T-helper 2 cell treated with Interferon-gamma antibody and Interleukin-4, amounts not matched to agents 5 μg/mL and 100 μg/mL, for 36 hours (primary cell): ENCODE measurements around the gene ELFN1.

Experiments
- DNase-seq: peaks from one replicate; pipeline ENCODE4 v3.0.0; 2021; ENCODE audit warnings: low spot score
- H3K27ac Mint-ChIP-seq: one replicate; pipeline ENCODE4 v1.8.0; 2021; ENCODE audit warnings: mild to moderate bottlenecking, mixed read lengths
- H3K27me3 Mint-ChIP-seq: one replicate; pipeline ENCODE4 v1.8.0; 2021; ENCODE audit warnings: low read depth, mixed read lengths
- H3K36me3 Mint-ChIP-seq: one replicate; pipeline ENCODE4 v1.8.0; 2021; ENCODE audit warnings: low read depth, mixed read lengths
- H3K4me1 Mint-ChIP-seq: one replicate; pipeline ENCODE4 v1.8.0; 2021; ENCODE audit warnings: low read depth, mixed read lengths
- H3K4me3 Mint-ChIP-seq: one replicate; pipeline ENCODE4 v1.8.0; 2022; ENCODE audit warnings: mild to moderate bottlenecking, moderate library complexity, mixed read lengths
- H3K9me3 Mint-ChIP-seq: one replicate; pipeline ENCODE4 v1.8.0; 2021; ENCODE audit warnings: mixed read lengths

ELFN1 gene

DNA sequence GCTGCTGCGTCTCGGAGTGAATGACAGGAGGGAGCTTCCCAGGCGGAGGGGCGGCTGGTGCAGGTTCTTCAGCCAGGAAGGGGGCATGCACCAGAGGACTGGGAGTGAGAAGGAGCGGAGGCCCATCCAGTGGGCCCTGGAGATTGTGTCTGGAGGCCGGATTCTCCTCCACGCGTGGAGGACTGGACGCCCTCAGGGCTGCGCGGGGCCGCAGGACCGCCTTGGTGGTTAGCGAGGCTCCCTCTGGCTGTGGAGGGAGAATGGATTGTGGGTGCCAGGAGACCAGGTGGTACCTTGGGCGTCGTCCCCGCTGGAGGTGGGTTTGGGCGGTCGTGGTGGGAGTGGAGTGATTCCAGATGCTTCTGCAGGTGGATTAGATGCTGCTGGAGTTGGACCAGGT lies 68.9 kb downstream of the ELFN1 start:
- Mint-ChIP-seq H3K4me3 (peak overlapping the region; percentile 44), H3K27ac (peak overlapping the region; percentile 7)

DNA sequence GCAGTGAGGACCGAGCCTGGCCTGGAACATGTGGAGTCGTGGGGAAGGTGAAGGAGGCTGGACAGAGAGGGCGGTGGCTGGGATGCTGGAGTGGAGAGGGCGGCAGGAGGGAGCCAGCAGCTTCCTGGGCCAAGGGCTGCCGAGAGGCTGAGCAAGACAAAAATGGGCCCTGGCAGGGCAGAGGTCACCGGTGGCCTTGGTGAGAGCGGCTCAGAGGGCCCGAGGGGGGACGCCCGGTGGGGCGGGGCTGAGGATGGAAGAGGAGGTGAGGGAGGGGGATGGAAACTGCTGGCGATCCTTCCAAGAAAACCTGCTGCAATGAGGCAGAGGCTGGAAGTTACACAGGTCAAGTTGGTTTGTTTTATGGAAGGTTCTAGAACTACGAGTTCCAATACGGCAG lies 69.5 kb downstream of the ELFN1 start:
- H3K9me3 Mint-ChIP-seq = no peaks in the 10 kb centered on the region
- no peaks in the 10 kb centered on the region for H3K36me3 Mint-ChIP-seq
- peaks cover 20% of the 10 kb centered on the region for H3K4me1 Mint-ChIP-seq
- no peaks in the 10 kb centered on the region for H3K27me3 Mint-ChIP-seq
- no peak overlapping the region for H3K27ac Mint-ChIP-seq
- DNase-seq = no peak
- H3K4me3 Mint-ChIP-seq = no peak overlapping the region

More for the DNA sequence above, 68.9 kb downstream of the ELFN1 start:
- no peaks in the 10 kb centered on the region for H3K9me3 Mint-ChIP-seq
- H3K4me1 Mint-ChIP-seq = peaks cover 20% of the 10 kb centered on the region
- no peak for DNase-seq
- H3K27me3 Mint-ChIP-seq = no peaks in the 10 kb centered on the region
- H3K36me3 Mint-ChIP-seq = no peaks in the 10 kb centered on the region

DNA sequence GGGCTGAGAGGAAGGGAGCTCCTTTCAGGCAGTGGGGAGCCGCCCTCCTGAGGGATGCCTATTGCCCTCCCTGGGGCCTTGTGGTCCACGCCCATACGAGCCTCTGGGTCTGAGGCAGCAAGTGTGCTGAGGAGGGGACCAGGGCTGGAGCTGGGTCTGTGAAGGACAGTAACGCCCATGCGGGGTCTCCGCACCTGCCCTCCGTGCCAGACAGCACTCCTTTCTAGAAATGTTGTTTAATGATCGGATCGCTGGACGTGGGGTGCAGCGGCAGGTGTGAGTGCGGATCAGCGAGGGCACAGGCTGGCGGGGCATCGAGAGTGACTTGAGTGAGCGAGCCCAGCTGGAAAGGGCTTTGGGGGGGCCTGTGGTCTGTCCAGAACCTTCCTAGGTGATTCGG lies 70.1 kb downstream of the ELFN1 start:
- H3K4me3 Mint-ChIP-seq = no peak overlapping the region
- H3K4me1 Mint-ChIP-seq = peaks cover 20% of the 10 kb centered on the region
- no peak for DNase-seq
- no peak overlapping the region for H3K27ac Mint-ChIP-seq
- H3K36me3 Mint-ChIP-seq = no peaks in the 10 kb centered on the region
- H3K27me3 Mint-ChIP-seq = no peaks in the 10 kb centered on the region
- no peaks in the 10 kb centered on the region for H3K9me3 Mint-ChIP-seq

- no peak for DNase-seq
- Mint-ChIP-seq H3K27me3 (no peaks in the 10 kb centered on the region), H3K4me3 (peak overlapping the region; percentile 49), H3K4me1 (peaks cover 20% of the 10 kb centered on the region), H3K27ac (no peak overlapping the region), H3K9me3 (no peaks in the 10 kb centered on the region), H3K36me3 (no peaks in the 10 kb centered on the region)
Observed at GRCh38 chr7:1741246-1741645, 71.2 kb downstream of the ELFN1 start.

DNA sequence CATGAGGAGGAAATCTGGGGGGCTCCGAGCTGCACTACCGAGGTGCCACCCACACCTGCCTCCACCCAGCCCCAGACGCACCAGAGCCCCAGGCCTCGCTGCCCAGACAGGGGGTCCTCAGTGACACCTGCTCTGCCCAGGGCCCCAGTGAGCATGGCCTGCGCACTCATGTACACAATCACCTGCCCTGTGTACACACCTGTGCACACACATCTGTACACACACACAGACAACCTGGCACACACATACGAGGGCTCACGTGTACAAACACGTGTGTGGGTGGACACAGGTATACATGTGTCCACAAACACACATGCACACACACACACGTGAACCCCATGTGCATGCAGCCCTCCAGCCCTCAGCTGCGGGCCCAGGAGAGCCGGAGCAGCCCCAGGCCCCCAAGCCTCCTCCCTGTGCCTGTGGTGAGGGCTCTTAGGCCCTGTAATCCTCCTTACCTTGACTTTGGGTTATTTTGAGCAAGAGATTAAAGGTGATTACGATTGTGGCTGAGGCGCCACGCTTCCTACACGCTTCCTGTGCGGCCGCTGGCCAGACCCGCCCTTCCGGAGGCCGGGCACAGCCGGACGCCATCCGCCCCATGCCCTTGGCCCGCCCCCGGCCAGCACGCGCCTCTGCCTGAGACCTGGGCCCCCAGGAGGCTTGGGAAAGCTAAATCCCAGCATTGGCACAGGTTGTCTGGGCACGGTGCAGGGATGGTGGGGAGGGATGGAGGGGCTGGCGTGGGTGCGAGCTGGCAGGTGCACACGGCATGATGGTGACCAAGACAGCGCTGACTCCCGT lies 71.9 kb downstream of the ELFN1 start:
- H3K36me3 Mint-ChIP-seq = no peaks in the 10 kb centered on the region
- no peaks in the 10 kb centered on the region for H3K9me3 Mint-ChIP-seq
- H3K27me3 Mint-ChIP-seq = no peaks in the 10 kb centered on the region
- no peak overlapping the region for H3K27ac Mint-ChIP-seq
- H3K4me1 Mint-ChIP-seq = peaks cover 20% of the 10 kb centered on the region
- DNase-seq = no peak
- peak overlapping the region; percentile 49 for H3K4me3 Mint-ChIP-seq

DNA sequence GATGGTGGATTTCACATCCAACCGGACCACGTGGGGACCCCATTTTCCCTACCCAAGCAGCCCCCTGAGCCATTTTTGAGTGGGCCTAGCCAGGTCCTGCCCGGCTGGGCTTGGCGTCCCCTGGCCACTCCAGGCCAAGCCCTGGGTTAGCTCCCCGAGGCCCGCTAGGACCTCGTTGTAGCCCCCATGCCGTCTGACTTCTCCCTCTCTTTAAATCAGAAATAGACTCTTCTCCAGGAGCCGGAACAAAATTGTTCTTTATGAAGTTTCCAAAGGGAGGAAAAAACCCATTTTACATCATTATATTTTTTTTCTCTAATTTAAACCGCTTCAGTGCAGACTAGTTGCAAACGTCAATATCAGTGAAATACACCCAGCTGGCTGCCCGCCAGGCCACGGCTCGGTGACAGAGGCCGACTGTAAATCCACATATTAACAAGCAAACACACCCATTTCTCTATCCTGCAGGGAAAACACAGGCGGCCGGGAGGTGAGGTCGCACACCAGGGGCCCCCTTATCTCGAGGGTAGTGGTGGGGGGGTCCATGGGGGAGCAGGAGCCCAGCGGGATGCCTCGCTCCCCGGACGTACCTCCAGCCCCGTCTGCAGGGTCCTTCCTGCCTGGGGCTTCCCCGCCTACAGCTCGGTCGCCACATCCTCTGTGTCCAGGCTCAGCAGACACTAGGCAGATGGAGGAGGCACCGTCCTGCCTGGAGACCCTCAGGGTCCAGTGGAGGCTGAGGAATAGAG lies 72.7 kb downstream of the ELFN1 start:
- no peak for DNase-seq
- no peak overlapping the region for H3K27ac Mint-ChIP-seq
- H3K4me3 Mint-ChIP-seq = peak overlapping the region; percentile 29
- H3K9me3 Mint-ChIP-seq = no peaks in the 10 kb centered on the region
- peaks cover 20% of the 10 kb centered on the region for H3K4me1 Mint-ChIP-seq
- no peaks in the 10 kb centered on the region for H3K27me3 Mint-ChIP-seq
- no peaks in the 10 kb centered on the region for H3K36me3 Mint-ChIP-seq

- H3K4me1 Mint-ChIP-seq = peaks cover 14% of the 10 kb centered on the region
- H3K27me3 Mint-ChIP-seq = no peaks in the 10 kb centered on the region
- DNase-seq = no peak
- H3K4me3 Mint-ChIP-seq = no peak overlapping the region
- no peak overlapping the region for H3K27ac Mint-ChIP-seq
- H3K36me3 Mint-ChIP-seq = no peaks in the 10 kb centered on the region
- H3K9me3 Mint-ChIP-seq = no peaks in the 10 kb centered on the region
Observed at GRCh38 chr7:1743481-1744230, 73.6 kb downstream of the ELFN1 start.

GRCh38 chr7:1744296-1745017 lies 74.4 kb downstream of the ELFN1 start:
- DNase-seq = no peak
- no peaks in the 10 kb centered on the region for H3K36me3 Mint-ChIP-seq
- H3K9me3 Mint-ChIP-seq = no peaks in the 10 kb centered on the region
- peaks cover 14% of the 10 kb centered on the region for H3K4me1 Mint-ChIP-seq
- no peak overlapping the region for H3K4me3 Mint-ChIP-seq
- H3K27ac Mint-ChIP-seq = no peak overlapping the region
- H3K27me3 Mint-ChIP-seq = no peaks in the 10 kb centered on the region

- Mint-ChIP-seq H3K27ac (no peak overlapping the region), H3K9me3 (no peaks in the 10 kb centered on the region), H3K4me3 (no peak overlapping the region), H3K27me3 (no peaks in the 10 kb centered on the region), H3K4me1 (peaks cover 14% of the 10 kb centered on the region), H3K36me3 (no peaks in the 10 kb centered on the region)
- DNase-seq = no peak
Observed at GRCh38 chr7:1745018-1745532, 75.0 kb downstream of the ELFN1 start.

DNA sequence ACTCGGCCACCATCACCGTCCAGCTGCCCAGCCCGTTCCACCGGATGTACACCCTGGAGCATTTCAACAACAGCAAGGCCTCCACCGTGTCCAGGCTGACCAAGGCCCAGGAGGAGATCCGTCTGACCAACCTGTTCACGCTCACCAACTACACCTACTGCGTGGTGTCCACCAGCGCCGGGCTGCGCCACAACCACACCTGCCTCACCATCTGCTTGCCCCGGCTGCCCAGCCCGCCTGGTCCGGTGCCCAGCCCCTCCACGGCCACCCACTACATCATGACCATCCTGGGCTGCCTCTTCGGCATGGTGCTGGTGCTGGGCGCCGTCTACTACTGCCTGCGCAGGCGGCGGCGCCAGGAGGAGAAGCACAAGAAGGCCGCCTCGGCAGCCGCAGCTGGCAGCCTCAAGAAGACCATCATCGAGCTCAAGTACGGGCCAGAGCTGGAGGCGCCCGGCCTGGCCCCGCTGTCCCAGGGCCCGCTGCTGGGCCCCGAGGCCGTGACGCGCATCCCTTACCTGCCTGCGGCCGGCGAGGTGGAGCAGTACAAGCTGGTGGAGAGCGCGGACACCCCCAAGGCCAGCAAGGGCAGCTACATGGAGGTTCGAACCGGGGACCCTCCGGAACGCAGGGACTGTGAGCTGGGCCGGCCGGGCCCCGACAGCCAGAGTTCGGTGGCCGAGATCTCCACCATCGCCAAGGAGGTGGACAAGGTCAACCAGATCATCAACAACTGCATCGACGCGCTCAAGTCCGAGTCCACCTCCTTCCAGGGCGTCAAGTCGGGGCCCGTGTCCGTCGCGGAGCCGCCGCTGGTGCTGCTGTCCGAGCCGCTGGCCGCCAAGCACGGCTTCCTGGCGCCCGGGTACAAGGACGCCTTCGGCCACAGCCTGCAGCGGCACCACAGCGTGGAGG lies 75.8 kb downstream of the ELFN1 start:
- peaks cover 14% of the 10 kb centered on the region for H3K4me1 Mint-ChIP-seq
- H3K27me3 Mint-ChIP-seq = no peaks in the 10 kb centered on the region
- no peaks in the 10 kb centered on the region for H3K9me3 Mint-ChIP-seq
- no peak for DNase-seq
- no peak overlapping the region for H3K4me3 Mint-ChIP-seq
- no peak overlapping the region for H3K27ac Mint-ChIP-seq
- no peaks in the 10 kb centered on the region for H3K36me3 Mint-ChIP-seq

- H3K27me3 Mint-ChIP-seq = no peaks in the 10 kb centered on the region
- H3K4me3 Mint-ChIP-seq = no peak overlapping the region
- H3K9me3 Mint-ChIP-seq = no peaks in the 10 kb centered on the region
- H3K36me3 Mint-ChIP-seq = no peaks in the 10 kb centered on the region
- no peak overlapping the region for H3K27ac Mint-ChIP-seq
- H3K4me1 Mint-ChIP-seq = peaks cover 11% of the 10 kb centered on the region
- DNase-seq = no peak
Observed at GRCh38 chr7:1746491-1746975, 76.5 kb downstream of the ELFN1 start.

- H3K27ac Mint-ChIP-seq = no peak overlapping the region
- peaks cover 6% of the 10 kb centered on the region for H3K4me1 Mint-ChIP-seq
- H3K9me3 Mint-ChIP-seq = no peaks in the 10 kb centered on the region
Observed at GRCh38 chr7:1747004-1747801, 77.1 kb downstream of the ELFN1 start.

More at GRCh38 chr7:1747004-1747801, 77.1 kb downstream of the ELFN1 start:
- Mint-ChIP-seq H3K4me3 (no peak overlapping the region), H3K36me3 (no peaks in the 10 kb centered on the region), H3K27me3 (no peaks in the 10 kb centered on the region)
- DNase-seq = no peak
